K562 (cell line): Measurements from ENCODE around the gene RAB13. TPM values are rescaled to one million over a fixed set of nuclear protein-coding genes. Genes with fewer than 3 reads are reported as not detected.

Source experiments
- BHLHE40 ChIP-seq: IDR thresholded peaks from 2 replicates; pipeline ENCODE4 v1.6.1; 2011; ENCODE audit warnings: low read length, improper control_type of control experiment
- CSDE1 ChIP-seq, 2 experiments: fragments of 450-650 bp; IDR thresholded peaks; 2 replicates each; pipeline ENCODE4 v1.6.1; 2016; ENCODE audit warnings: mild to moderate bottlenecking in 1 of 2
- E2F1 ChIP-seq: sonication (generic); formaldehyde crosslinking; IDR thresholded peaks from 2 replicates; pipeline ENCODE4 v1.8.1; 2023; ENCODE audit warnings: mild to moderate bottlenecking, missing genetic modification reagents, moderate library complexity
- FOXP4 ChIP-seq: sonication (generic); formaldehyde crosslinking; IDR thresholded peaks from 2 replicates; pipeline ENCODE4 v1.8.0; 2022; ENCODE audit warnings: mild to moderate bottlenecking, missing genetic modification reagents, borderline replicate concordance
- HDAC6 ChIP-seq: IDR thresholded peaks from 2 replicates; pipeline ENCODE4 v1.6.1; 2012; ENCODE audit warnings: low read depth, mild to moderate bottlenecking, control low read depth, inconsistent platforms, low read length, moderate library complexity
- MBD2 ChIP-seq: sonication (generic); IDR thresholded peaks from 2 replicates; pipeline ENCODE4 v1.6.1; 2016; ENCODE audit warnings: low read depth, borderline replicate concordance
- NFE2L1 ChIP-seq: fragments of 450-650 bp; IDR thresholded peaks from 2 replicates; pipeline ENCODE4 v1.6.1; 2016; ENCODE audit warnings: missing genetic modification characterization, low read depth, mild to moderate bottlenecking, missing compliant biosample characterization, moderate library complexity, borderline replicate concordance
- NR2C2 ChIP-seq, 2 experiments: fragments of 200-800 bp in 1 of 2; sonication (Bioruptor generic) in 1 of 2; sonication (generic) in 1 of 2; formaldehyde crosslinking in 1 of 2; IDR thresholded peaks; 2 replicates each; pipeline versions ENCODE4 v1.6.1 to v1.8.0; 2016 to 2022; ENCODE audit warnings: mild to moderate bottlenecking in 1 of 2, missing compliant biosample characterization in 1 of 2, missing genetic modification characterization in 1 of 2, missing genetic modification reagents in 1 of 2
- RBM25 ChIP-seq: fragments of 200-400 bp; formaldehyde crosslinking; IDR thresholded peaks from 2 replicates; pipeline ENCODE4 v1.6.1; 2018; ENCODE audit warnings: low read length, low read depth, moderate library complexity; ENCODE audit not compliant: severe bottlenecking
- RCOR1 ChIP-seq, 2 experiments: IDR thresholded peaks; 2 replicates each; pipeline ENCODE4 v1.6.1; 2012; ENCODE audit warnings: low read depth in 2 of 2, low read length in 2 of 2, borderline replicate concordance in 1 of 2, improper control_type of control experiment in 1 of 2
- XRCC5 ChIP-seq: fragments of 200-400 bp; formaldehyde crosslinking; IDR thresholded peaks from 2 replicates; pipeline ENCODE4 v1.6.1; 2017; ENCODE audit warnings: low read depth, mild to moderate bottlenecking, low read length
- ZBTB9 ChIP-seq: fragments of 450-650 bp; formaldehyde crosslinking; IDR thresholded peaks from 2 replicates; pipeline ENCODE4 v1.4.0; 2020; ENCODE audit warnings: mild to moderate bottlenecking, moderate library complexity
- polyA plus RNA-seq, 8 experiments: library from polyadenylated mRNA; depleted of rRNA in 4 of 8; stranded (reverse) in 5 of 8; unstranded in 3 of 8; fragments of >200 nt; fragmentation: Nextera tagmentation in 2 of 8; fragmentation: Illumina TruSeq in 1 of 8; extraction: Ambion mirVana in 2 of 8; extraction: Trizol in 1 of 8; gene quantifications; 2 replicates each; pipeline versions ENCODE4 v1.2.1 to v1.2.3, GENCODE V29; 2011 to 2014; ENCODE audit warnings: inconsistent platforms in 1 of 8, missing spikeins in 1 of 8
- total RNA-seq, 7 experiments: library from RNA; depleted of rRNA in 6 of 7; stranded (reverse); fragments of >200 nt in 6 of 7; fragmentation: Illumina TruSeq in 2 of 7; extraction: Trizol in 2 of 7; gene quantifications; 2 replicates each; pipeline versions ENCODE4 v1.2.1 to v1.2.3, GENCODE V29; 2011 to 2021; ENCODE audit warnings: low replicate concordance in 1 of 7

RAB13 gene
- total and polyA plus RNA-seq, 9 of the 15 experiments (the other 6 are each of a cell fraction or from before 2014, with no cell fraction given), result 22.3 to 100 (median 39.8) TPM

GRCh38 chr1:153963030-153963849, 22.9 kb downstream of the RAB13 start, which contains the start of gene SLC39A1 (continued):
- TF ChIP-seq NFE2L1 (tag), result no peak
- no peak for TF ChIP-seq ZBTB9
- TF ChIP-seq CSDE1 (IDR thresholded peaks at IDR 0.05), result no peak
- no peak for TF ChIP-seq FOXP4
- TF ChIP-seq RBM25, result peak; percentile 71
- peak; percentile 74; the same call in 1 of the 2 replicates for TF ChIP-seq MBD2
- no peak for TF ChIP-seq XRCC5
- peak; percentile 6; the same call in 1 of the 2 replicates for TF ChIP-seq BHLHE40
- peak; percentile 43; the same call in 1 of the 2 replicates for TF ChIP-seq E2F1 (CRISPR knock-in tag)
- TF ChIP-seq NR2C2 (CRISPR knock-in tag; IDR thresholded peaks at IDR 0.05), result no peak
- TF ChIP-seq NR2C2 (tag; IDR thresholded peaks at IDR 0.05), result peak; percentile 43; the same call in 1 of the 2 replicates
- no peak for TF ChIP-seq HDAC6
- TF ChIP-seq RCOR1 (IDR thresholded peaks at IDR 0.05; ENCODE audit: borderline replicate concordance in 1 of 2, low read depth in 2 of 2, low read length in 2 of 2), result no peak
